Panc1 (cell line): ENCODE data around the gene SLC39A12. TPM values are rescaled to one million over a fixed set of nuclear protein-coding genes. Genes with fewer than 3 reads are reported as not detected.

Experiments used
- ATAC-seq: fragments of 200-7000 bp; cut with Tn5 transposase; 2 replicates; pipeline ENCODE4 v1.9.1; 2020; ENCODE audit warnings: mild to moderate bottlenecking, moderate library complexity
- BruUV-seq: library from RNA; stranded (reverse); fragments of 400-500 nt; replicated peaks from 2 replicates; lab custom pipeline; 2021; lab: Mats Ljungman, UMichigan
- CTCF ChIA-PET: fragments of 300-600 bp; sonication (Branson Sonifier 250); formaldehyde crosslinking; loops from one replicate; lab custom pipeline; 2022; ENCODE audit warnings: antibody characterized with exemption; lab: Charles Lee
- POLR2A ChIA-PET: fragments of 300-600 bp; sonication (Branson Sonifier 250); formaldehyde crosslinking; loops from one replicate; lab custom pipeline; 2022; ENCODE audit warnings: antibody characterized with exemption; lab: Charles Lee
- DNase-seq: peaks from one replicate; pipeline ENCODE4 v3.0.0-alpha.2; 2010; ENCODE audit warnings: low read depth, low spot score
- H3K27ac ChIP-seq: 2 replicates; pipeline ENCODE4 v1.5.1; 2011; ENCODE audit warnings: mild to moderate bottlenecking, low read length, inconsistent platforms
- H3K27me3 ChIP-seq: fragments of 200-500 bp; sonication (Bioruptor generic); 2 replicates; pipeline ENCODE4 v1.6.0; 2014; ENCODE audit warnings: low read length, inconsistent platforms; ENCODE audit not compliant: control insufficient read depth, insufficient read depth
- H3K36me3 ChIP-seq: fragments of 200-500 bp; sonication (Bioruptor generic); 2 replicates; pipeline ENCODE4 v1.5.1; 2014; ENCODE audit warnings: inconsistent platforms, mild to moderate bottlenecking, low read length, moderate library complexity; ENCODE audit not compliant: control insufficient read depth, insufficient read depth
- H3K4me1 ChIP-seq: 2 replicates; pipeline ENCODE4 v1.5.1; 2011; ENCODE audit warnings: inconsistent platforms, mild to moderate bottlenecking, low read length, moderate library complexity; ENCODE audit not compliant: control insufficient read depth, insufficient read depth
- H3K4me3 ChIP-seq, 2 experiments: 2 replicates each; pipeline ENCODE4 v1.5.1; 2011 to 2012; ENCODE audit warnings: low read depth in 2 of 2, low read length in 2 of 2, mild to moderate bottlenecking in 2 of 2, inconsistent platforms in 1 of 2, moderate library complexity in 1 of 2
- H3K9me3 ChIP-seq: fragments of 200-500 bp; sonication (Bioruptor generic); 2 replicates; pipeline ENCODE4 v1.5.1; 2014; ENCODE audit warnings: low read depth, mild to moderate bottlenecking, inconsistent platforms, low read length, moderate library complexity; ENCODE audit not compliant: control insufficient read depth, insufficient read depth
- CTCF ChIP-seq: fragments of 450-650 bp; IDR thresholded peaks from 2 replicates; pipeline ENCODE4 v1.5.1; 2017; ENCODE audit warnings: mild to moderate bottlenecking
- POLR2AphosphoS5 ChIP-seq: IDR thresholded peaks from 2 replicates; pipeline ENCODE4 v1.6.1; 2012; ENCODE audit warnings: mild to moderate bottlenecking, low read depth, low read length, moderate library complexity
- REST ChIP-seq, 2 experiments: IDR thresholded peaks; 2 replicates each; pipeline ENCODE4 v1.6.1; 2011 to 2012; ENCODE audit warnings: low read depth in 2 of 2, control low read depth in 1 of 2, low read length in 1 of 2, mild to moderate bottlenecking in 1 of 2, moderate library complexity in 1 of 2; ENCODE audit not compliant: insufficient read depth in 1 of 2
- TCF7L2 ChIP-seq: IDR thresholded peaks from 2 replicates; pipeline ENCODE4 v1.6.1; 2011; ENCODE audit warnings: mild to moderate bottlenecking, low read depth, low read length, inconsistent platforms
- in situ Hi-C: cut with HindIII; loops from 2 replicates; pipeline ENCODE4 v1.10.0; 2016; ENCODE audit warnings: low sequenced_read_pairs, low pct_unique_long_range_greater_than_20kb
- intact Hi-C: fragments of 100-400 bp; cut with micrococcal nuclease; formaldehyde crosslinking; loops from one replicate; pipeline ENCODE4 v1.10.0; 2022; ENCODE audit not compliant: unreplicated experiment
- total RNA-seq: library from RNA; stranded (reverse); gene quantifications from one replicate; pipeline ENCODE4 v1.2.1, GENCODE V29; 2021; ENCODE audit not compliant: unreplicated experiment

Gene SLC39A12
- total RNA-seq, 1 experiment from 2014 or later = not detected

GRCh38 chr10:18087355-18087754, 135.6 kb downstream of the SLC39A12 start:
- Histone ChIP-seq H3K27me3 (no peaks in the 10 kb centered on the region; the same call in 1 of the 2 replicates), H3K9me3 (no peaks in the 10 kb centered on the region), H3K27ac (no peak overlapping the region), H3K36me3 (no peaks in the 10 kb centered on the region), H3K4me1 (no peaks in the 10 kb centered on the region), H3K4me3 (no peak overlapping the region)
- TF ChIP-seq POLR2AphosphoS5 (no peak), REST (IDR thresholded peaks at IDR 0.05; ENCODE audit: insufficient read depth in 1 of 2, low read depth in 2 of 2, low read length in 1 of 2) (no peak), TCF7L2 (no peak), CTCF (no peak)
- no TSS peak for BruUV-seq
- no peak for DNase-seq
- in situ Hi-C loops (no loop called here), intact Hi-C loops (no loop called here)
- POLR2A ChIA-PET = no interaction called here
- ATAC-seq = no peak
- CTCF ChIA-PET = no interaction called here

Other genes with a start within 250 kb of the SLC39A12 start
- 0.05 TPM for gene TMEM236, start 199.7 kb upstream of the SLC39A12 start, total RNA-seq
- gene MRC1, start 142.6 kb upstream of the SLC39A12 start, total RNA-seq = 0.21 TPM
- gene CACNB2, start 188.5 kb downstream of the SLC39A12 start, total RNA-seq = not detected